GM18511 (cell line): ENCODE data around the gene TSPYL6.
"Not testable (repeated sequence)": the region's sequence is repeated elsewhere in the genome, so short reads cannot be mapped to it uniquely, and the experiment has no call there.

Source experiments
- ATAC-seq: cut with Tn5 transposase; IDR thresholded peaks from one replicate; pipeline ENCODE4 v1.9.1; 2021; ENCODE audit warnings: mild to moderate bottlenecking, moderate library complexity; ENCODE audit not compliant: unreplicated experiment

The TSPYL6 gene

DNA sequence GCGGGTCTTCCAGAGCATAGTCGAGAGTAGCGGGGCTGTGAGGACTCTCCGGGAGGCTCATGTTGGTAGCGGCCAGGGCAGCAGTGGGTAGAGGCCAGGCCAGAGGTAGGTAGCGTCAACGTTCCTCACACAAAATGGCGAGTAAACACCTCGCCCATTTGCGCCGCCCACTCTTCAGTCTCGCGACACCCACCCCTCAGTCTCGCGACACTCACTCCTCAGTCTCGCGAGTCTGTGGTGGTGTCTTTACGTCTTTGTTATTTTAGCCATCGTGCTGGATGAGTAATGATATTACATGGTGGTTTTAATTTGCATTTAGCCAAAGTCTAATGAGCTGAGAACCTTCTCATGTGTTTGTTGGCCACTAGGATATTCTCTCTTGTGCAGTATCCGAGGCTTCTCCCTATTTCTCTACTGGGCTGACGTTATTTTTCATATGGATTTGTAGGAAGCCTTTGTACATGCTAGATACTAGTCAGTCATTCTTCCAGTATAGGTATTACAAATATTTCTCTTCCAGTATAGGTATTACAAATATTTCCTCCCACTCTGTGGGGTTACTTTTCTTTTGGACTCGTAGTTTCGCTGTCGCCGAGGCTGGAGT lies at the start of gene TSPYL6:
Gene TSPYL6 (minus strand): TSS at position 139 of the 604 bp plus-strand sequence. CDS start 78 bp downstream, at position 61.
- no peak for ATAC-seq

- ATAC-seq = no peak
Observed at GRCh38 chr2:54303631-54304030, 47.6 kb upstream of the TSPYL6 start.

DNA sequence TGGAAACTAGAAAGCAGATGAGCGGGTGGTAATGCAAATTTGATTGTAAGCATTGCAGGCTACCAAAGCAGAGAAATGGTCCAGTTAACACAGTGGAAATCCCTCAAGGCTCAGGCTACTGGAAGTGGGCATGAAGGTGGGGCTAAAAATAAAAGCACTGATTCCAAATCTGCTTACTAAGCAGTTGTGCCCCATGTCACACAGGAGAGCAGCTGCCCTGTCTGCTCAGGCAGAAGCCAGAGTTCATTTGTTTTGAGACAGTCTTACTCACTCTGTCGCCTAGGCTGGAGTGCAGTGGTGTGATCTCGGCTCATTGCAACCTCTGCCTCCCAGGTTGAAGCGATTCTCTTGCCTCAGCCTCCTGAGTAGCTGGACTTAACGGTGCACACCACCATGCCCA lies 42.5 kb upstream of the TSPYL6 start:
- ATAC-seq = no peak

DNA sequence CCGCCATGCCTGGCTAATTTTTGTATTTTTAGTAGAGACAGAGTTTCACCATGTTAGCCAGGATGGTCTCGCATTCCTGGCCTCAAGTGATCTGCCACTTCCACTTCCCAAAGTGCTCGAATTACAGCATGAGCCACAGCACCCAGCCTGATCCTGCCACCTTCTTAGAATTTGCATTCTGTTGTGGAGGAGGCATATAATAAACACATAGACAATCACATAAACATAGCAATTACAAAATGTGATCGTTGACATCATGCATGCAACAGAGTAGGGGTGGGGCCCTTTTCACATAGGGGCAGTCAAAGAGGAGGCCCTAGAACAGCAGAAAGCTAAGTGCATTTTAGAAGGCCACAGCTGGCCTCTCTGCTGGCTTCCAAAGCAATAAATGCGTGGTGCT lies 39.9 kb upstream of the TSPYL6 start:
- no peak for ATAC-seq

GRCh38 chr2:54294665-54295064 lies 38.6 kb upstream of the TSPYL6 start:
- not testable (repeated sequence) for ATAC-seq

- no peak for ATAC-seq
Observed at GRCh38 chr2:54290356-54291025, 34.5 kb upstream of the TSPYL6 start.

GRCh38 chr2:54289917-54290316 lies 33.9 kb upstream of the TSPYL6 start:
- ATAC-seq = no peak

DNA sequence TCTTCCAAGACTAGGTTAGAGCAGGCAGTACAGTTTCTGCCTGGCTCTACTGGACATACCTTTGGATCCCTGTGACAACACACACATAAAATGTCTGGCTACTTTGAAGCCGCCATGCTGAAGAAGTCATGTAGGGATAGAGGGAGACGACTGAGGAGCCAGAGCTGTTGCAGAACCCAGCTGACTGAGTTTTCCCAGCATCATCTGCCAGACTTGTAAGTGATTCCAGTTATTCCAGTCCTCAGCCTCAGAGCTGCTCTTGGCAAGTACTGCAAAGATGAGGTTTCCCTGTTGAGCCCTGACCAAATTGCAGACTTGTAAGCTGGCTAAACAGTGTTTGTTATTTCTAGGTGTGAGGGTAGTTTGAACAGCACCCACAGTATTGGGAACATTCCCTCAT lies 31.5 kb upstream of the TSPYL6 start:
- no peak for ATAC-seq

DNA sequence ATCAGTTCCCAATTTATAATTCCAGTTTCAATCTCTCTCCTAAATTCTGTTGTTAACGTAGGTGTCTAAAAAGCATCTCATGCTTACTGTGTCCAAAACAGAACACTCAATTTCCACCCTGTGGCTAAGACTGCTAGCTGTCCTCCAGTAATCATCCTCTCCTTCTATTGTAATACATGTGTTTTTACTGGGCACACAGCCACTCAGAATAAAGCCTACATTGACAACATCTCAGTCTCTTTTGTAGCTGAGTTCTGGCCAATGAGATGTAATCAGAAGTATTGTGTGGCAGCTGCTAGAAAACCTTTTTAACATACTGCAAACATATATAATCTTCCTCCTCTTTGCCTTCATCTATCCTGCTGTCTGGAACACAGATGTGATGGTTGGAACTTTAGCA lies 29.4 kb upstream of the TSPYL6 start:
- no peak for ATAC-seq

- ATAC-seq = no peak
Observed at GRCh38 chr2:54284826-54285225, 28.8 kb upstream of the TSPYL6 start.

DNA sequence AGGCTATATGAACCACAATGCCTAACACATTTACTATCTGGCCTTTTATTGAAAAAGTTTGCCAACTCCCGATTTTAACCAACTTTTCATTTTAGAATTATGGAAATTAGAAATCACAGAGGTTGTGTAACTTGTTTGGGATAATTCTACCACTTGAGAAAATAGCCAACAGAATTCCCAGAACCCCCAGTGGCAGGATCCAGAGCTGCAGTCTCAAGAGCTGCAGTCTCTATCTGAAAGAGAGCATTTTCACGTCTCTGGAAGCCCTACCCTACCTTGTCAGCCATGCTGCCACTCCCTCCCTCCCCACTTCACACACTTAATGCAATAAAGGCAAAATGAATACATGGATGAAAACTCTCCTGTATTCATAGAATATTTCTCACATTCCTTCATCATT lies 23.4 kb upstream of the TSPYL6 start:
- no peak for ATAC-seq

GRCh38 chr2:54275541-54275940 lies 19.5 kb upstream of the TSPYL6 start:
- no peak for ATAC-seq

- no peak for ATAC-seq
Observed at GRCh38 chr2:54274781-54275242, 18.8 kb upstream of the TSPYL6 start.

GRCh38 chr2:54271843-54272627 lies 16.0 kb upstream of the TSPYL6 start:
- ATAC-seq = peak; percentile 93

GRCh38 chr2:54271189-54271588 lies 15.2 kb upstream of the TSPYL6 start:
- peak; percentile 38 for ATAC-seq

- no peak for ATAC-seq
Observed at GRCh38 chr2:54267577-54267976, 11.5 kb upstream of the TSPYL6 start.

- not testable (repeated sequence) for ATAC-seq
Observed at GRCh38 chr2:54265081-54265480, 9.1 kb upstream of the TSPYL6 start.

- ATAC-seq = no peak
Observed at GRCh38 chr2:54262015-54262765, 6.2 kb upstream of the TSPYL6 start.

DNA sequence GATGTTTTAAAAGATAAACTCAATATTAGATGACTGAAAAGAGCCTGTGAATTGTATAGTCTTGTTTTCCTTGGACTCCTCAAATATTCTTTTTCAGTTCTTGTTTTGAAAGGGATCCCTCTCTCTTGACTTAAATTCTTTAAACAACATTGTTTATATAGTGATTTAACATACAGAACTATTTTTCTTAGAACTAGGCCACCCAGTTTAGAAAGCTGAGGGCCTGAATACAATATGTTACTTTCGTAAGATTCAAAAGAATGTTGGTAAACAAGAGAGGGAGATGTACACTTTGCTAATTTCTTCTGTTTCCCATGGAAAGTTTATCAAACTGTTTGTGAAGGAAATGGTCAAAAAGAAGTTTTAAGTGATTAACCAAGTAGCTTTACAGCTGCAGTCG lies 5.5 kb upstream of the TSPYL6 start:
- no peak for ATAC-seq

DNA sequence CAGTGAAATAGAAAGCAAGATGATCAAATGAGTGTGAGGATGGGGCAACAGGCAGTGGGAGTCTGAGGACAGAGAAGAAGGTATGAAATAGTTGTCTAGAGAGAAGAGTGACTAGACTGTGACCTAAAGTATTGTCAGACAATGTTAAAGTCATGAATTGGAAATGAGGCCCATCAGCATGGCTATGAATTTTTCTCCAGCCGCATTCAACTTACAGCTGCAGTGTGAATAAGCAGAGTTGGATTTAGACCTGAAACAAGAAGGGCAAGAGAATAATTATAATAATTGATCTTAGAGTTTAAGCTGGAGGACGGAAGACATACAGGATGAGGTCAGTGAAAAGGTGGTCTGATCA lies 4.2 kb upstream of the TSPYL6 start:
- ATAC-seq = no peak
